Brain microvascular endothelial cell (primary cell): ENCODE results near the gene DCANP1.

Experiments
- DNase-seq: peaks from one replicate; pipeline ENCODE4 v3.0.0-alpha.2; 2020
- H3K27ac ChIP-seq: fragments of 250-450 bp; sonication (Bioruptor Pico); 2 replicates; pipeline ENCODE4 v1.5.1; 2020; ENCODE audit warnings: mild to moderate bottlenecking, moderate library complexity
- H3K27me3 ChIP-seq: fragments of 250-450 bp; sonication (Bioruptor Pico); replicated peaks from 2 replicates; pipeline ENCODE4 v1.5.1; 2020; ENCODE audit warnings: mild to moderate bottlenecking
- H3K36me3 ChIP-seq: fragments of 250-450 bp; sonication (Bioruptor Pico); replicated peaks from 2 replicates; pipeline ENCODE4 v1.5.1; 2020; ENCODE audit warnings: mild to moderate bottlenecking
- H3K4me3 ChIP-seq: 2 replicates; pipeline ENCODE4 v1.5.1; 2011; ENCODE audit warnings: low read depth, mild to moderate bottlenecking, control low read depth, low read length, moderate library complexity
- CTCF ChIP-seq: IDR thresholded peaks from 2 replicates; pipeline ENCODE4 v1.5.1; 2011; ENCODE audit warnings: low read depth, mild to moderate bottlenecking, moderate library complexity, low read length, control low read depth, inconsistent platforms; ENCODE audit errors: missing control alignments
- in situ Hi-C: cut with HindIII; loops from 2 replicates; pipeline ENCODE4 v1.10.0; 2017; ENCODE audit warnings: low sequenced_read_pairs, low pct_ligation_motif_present

Gene DCANP1

GRCh38 chr5:135440916-135441315 is 6.2 kb downstream of the DCANP1 start:
- TF ChIP-seq CTCF, result no peak
- DNase-seq, result no peak
- Histone ChIP-seq H3K4me3 (no peak overlapping the region), H3K27me3 (no peaks in the 10 kb centered on the region), H3K36me3 (no peaks in the 10 kb centered on the region), H3K27ac (no peak overlapping the region)
- in situ Hi-C loops, result no loop called here

- H3K4me3 ChIP-seq, result no peak overlapping the region
- no peaks in the 10 kb centered on the region for H3K36me3 ChIP-seq
- H3K27ac ChIP-seq, result no peak overlapping the region
- no peaks in the 10 kb centered on the region for H3K27me3 ChIP-seq
- DNase-seq, result no peak
- no peak for TF ChIP-seq CTCF
- in situ Hi-C loops, result no loop called here
Observed at GRCh38 chr5:135439231-135440205, 7.6 kb downstream of the DCANP1 start.

GRCh38 chr5:135438636-135439221 is 8.4 kb downstream of the DCANP1 start:
- H3K27me3 ChIP-seq, result no peaks in the 10 kb centered on the region
- no peak overlapping the region for H3K27ac ChIP-seq
- in situ Hi-C loops, result no loop called here
- TF ChIP-seq CTCF, result no peak
- H3K4me3 ChIP-seq, result no peak overlapping the region
- DNase-seq, result no peak
- no peaks in the 10 kb centered on the region for H3K36me3 ChIP-seq

- Histone ChIP-seq H3K4me3 (no peak overlapping the region), H3K36me3 (no peaks in the 10 kb centered on the region), H3K27ac (no peak overlapping the region), H3K27me3 (no peaks in the 10 kb centered on the region)
- DNase-seq, result peak; percentile 85
- TF ChIP-seq CTCF, result no peak
- in situ Hi-C loops, result no loop called here
Observed at GRCh38 chr5:135437796-135438560, 9.2 kb downstream of the DCANP1 start.

GRCh38 chr5:135437422-135437795 is 9.7 kb downstream of the DCANP1 start:
- DNase-seq, result no peak
- no peak for TF ChIP-seq CTCF
- Histone ChIP-seq H3K27me3 (no peaks in the 10 kb centered on the region), H3K27ac (no peak overlapping the region), H3K4me3 (no peak overlapping the region), H3K36me3 (no peaks in the 10 kb centered on the region)
- in situ Hi-C loops, result no loop called here
